CD4-positive, alpha-beta T cell treated with Interleukin-15 for 1 hour (primary cell): ENCODE measurements around the gene XAGE3.

ENCODE experiments used
- DNase-seq: peaks from one replicate; pipeline ENCODE4 v3.0.0-alpha.2; 2020

XAGE3 gene

DNA sequence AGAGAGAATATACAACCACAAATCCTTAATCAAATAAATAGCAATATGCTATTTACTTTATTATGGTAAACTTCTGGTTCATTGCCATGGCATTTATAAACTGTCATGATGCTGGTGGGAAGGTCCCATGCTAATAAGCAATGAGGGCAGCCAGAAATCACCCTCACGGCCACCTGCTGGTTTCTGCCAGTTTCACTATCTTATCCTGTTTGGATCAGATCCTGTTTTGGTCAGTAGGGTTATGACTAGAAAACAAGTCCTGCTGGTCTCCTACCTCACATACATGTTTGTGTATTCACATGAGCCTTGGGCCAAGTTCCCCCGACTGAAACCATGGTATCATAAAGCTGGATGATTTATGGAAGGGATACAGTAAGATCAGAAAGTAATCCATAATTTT is 28.7 kb downstream of the XAGE3 start:
- no peak for DNase-seq

- DNase-seq = no peak
These were observed 37.3 kb downstream of the XAGE3 start for GRCh38 chrX:52830551-52830950.

- no peak for DNase-seq
These were observed 43.3 kb downstream of the XAGE3 start for GRCh38 chrX:52824608-52825007.

- DNase-seq = no peak
These were observed 46.7 kb downstream of the XAGE3 start for GRCh38 chrX:52821079-52821760.

GRCh38 chrX:52819788-52820187 is 48.1 kb downstream of the XAGE3 start:
- no peak for DNase-seq
